HG02588 (cell line): ENCODE data around the gene FITM2.
"Not testable (repeated sequence)": the region's sequence is repeated elsewhere in the genome, so short reads cannot be mapped to it uniquely, and the experiment has no call there.

Source experiments
- ATAC-seq: cut with Tn5 transposase; IDR thresholded peaks from one replicate; pipeline ENCODE4 v1.9.1; 2021; ENCODE audit warnings: mild to moderate bottlenecking, moderate library complexity; ENCODE audit not compliant: unreplicated experiment

The FITM2 gene

GRCh38 chr20:44334306-44334705, 23.3 kb upstream of the FITM2 start:
- no peak for ATAC-seq

- no peak for ATAC-seq
Measured at GRCh38 chr20:44331201-44331600, 20.2 kb upstream of the FITM2 start.

GRCh38 chr20:44328428-44328827, 17.4 kb upstream of the FITM2 start:
- ATAC-seq = no peak

GRCh38 chr20:44327748-44328147, 16.7 kb upstream of the FITM2 start:
- not testable (repeated sequence) for ATAC-seq

GRCh38 chr20:44326391-44327159, 15.6 kb upstream of the FITM2 start:
- ATAC-seq = no peak

- no peak for ATAC-seq
Measured at GRCh38 chr20:44324343-44324742, 13.3 kb upstream of the FITM2 start.

- no peak for ATAC-seq
Measured at GRCh38 chr20:44319839-44320422, 8.9 kb upstream of the FITM2 start.

- ATAC-seq = no peak
Measured at GRCh38 chr20:44314870-44315269, 3.9 kb upstream of the FITM2 start.

GRCh38 chr20:44309763-44310663, 989 bp downstream of the FITM2 start:
- ATAC-seq = no peak

GRCh38 chr20:44306927-44307326, 4.1 kb downstream of the FITM2 start:
- ATAC-seq = no peak

GRCh38 chr20:44304383-44304782, 6.6 kb downstream of the FITM2 start:
- no peak for ATAC-seq

GRCh38 chr20:44302736-44303135, 8.3 kb downstream of the FITM2 start:
- ATAC-seq = no peak

- no peak for ATAC-seq
Measured at GRCh38 chr20:44302026-44302669, 8.9 kb downstream of the FITM2 start.

- ATAC-seq = no peak
Measured at GRCh38 chr20:44301285-44301684, 9.7 kb downstream of the FITM2 start.

GRCh38 chr20:44299011-44299535, 11.9 kb downstream of the FITM2 start:
- ATAC-seq = not testable (repeated sequence)

- ATAC-seq = no peak
Measured at GRCh38 chr20:44297721-44298120, 13.3 kb downstream of the FITM2 start.

- ATAC-seq = no peak
Measured at GRCh38 chr20:44296011-44296410, 15.0 kb downstream of the FITM2 start.

- ATAC-seq = no peak
Measured at GRCh38 chr20:44291754-44292153, 19.2 kb downstream of the FITM2 start.

- no peak for ATAC-seq
Measured at GRCh38 chr20:44288252-44288651, 22.8 kb downstream of the FITM2 start.

GRCh38 chr20:44287272-44288097, 23.5 kb downstream of the FITM2 start:
- ATAC-seq = no peak
